ENCODE data around the gene RPL29. TPM values are rescaled to one million over a fixed set of nuclear protein-coding genes. Genes with fewer than 3 reads are reported as not detected.

Gene RPL29
- total and polyA plus RNA-seq, 2 of the 13 experiments (the other 11 are each of a cell fraction or from before 2014, with no cell fraction given): 1,348 to 2,263 TPM

- no peak for TF ChIP-seq CBX2 (IDR thresholded peaks at IDR 0.05; ENCODE audit: low read depth, low read length)
- no peak for TF ChIP-seq CBX2 (CRISPR knock-in tag; IDR thresholded peaks at IDR 0.05; ENCODE audit: low read depth)
- peak; percentile 92; the same call in 1 of the 2 replicates for TF ChIP-seq STAT5B (CRISPR knock-in tag; IDR thresholded peaks at IDR 0.05)
- TF ChIP-seq TMF1 (CRISPR knock-in tag; IDR thresholded peaks at IDR 0.05; ENCODE audit: low read depth): peak; percentile 65; the same call in 1 of the 2 replicates
- peak; percentile 70 for TF ChIP-seq ZNF263 (CRISPR knock-in tag; IDR thresholded peaks at IDR 0.05)
- peak; percentile 84 for TF ChIP-seq PHF21A (CRISPR knock-in tag; IDR thresholded peaks at IDR 0.05)
- peak; percentile 86 for TF ChIP-seq ZNF547 (CRISPR knock-in tag; IDR thresholded peaks at IDR 0.05)
- peak; percentile 72 for TF ChIP-seq TBX2 (CRISPR knock-in tag; IDR thresholded peaks at IDR 0.05; ENCODE audit: borderline replicate concordance)
- peak; percentile 94 for TF ChIP-seq ERF (CRISPR knock-in tag; IDR thresholded peaks at IDR 0.05)
- TF ChIP-seq SIN3A (IDR thresholded peaks at IDR 0.05; ENCODE audit: borderline replicate concordance, low read depth, low read length): peak; percentile 95
- TF ChIP-seq ZNF256 (CRISPR knock-in tag; conservative IDR thresholded peaks at IDR 0.05): peak; percentile 81; the same call in 1 of the 2 replicates
- TF ChIP-seq ZNF382 (CRISPR knock-in tag; IDR thresholded peaks at IDR 0.05; ENCODE audit: borderline replicate concordance): no peak
- no peak for TF ChIP-seq NPAS2 (CRISPR knock-in tag; IDR thresholded peaks at IDR 0.05; ENCODE audit: borderline replicate concordance)
- TF ChIP-seq PRDM4 (CRISPR knock-in tag; IDR thresholded peaks at IDR 0.05; ENCODE audit: borderline replicate concordance): no peak
- no peak for TF ChIP-seq ZNF572 (CRISPR knock-in tag; IDR thresholded peaks at IDR 0.05)
- TF ChIP-seq ZBTB44 (CRISPR knock-in tag; IDR thresholded peaks at IDR 0.05): no peak
- 0 out of 2 replicates have a peak, but pooled peaks have one; percentile 86 for TF ChIP-seq SNAPC2 (CRISPR knock-in tag; IDR thresholded peaks at IDR 0.05)
- TF ChIP-seq ZNF280D (CRISPR knock-in tag; IDR thresholded peaks at IDR 0.05): no peak
- TF ChIP-seq ISL2 (CRISPR knock-in tag; IDR thresholded peaks at IDR 0.05): peak; percentile 89
- peak; percentile 60; the same call in 1 of the 2 replicates for TF ChIP-seq SKIL (CRISPR knock-in tag; IDR thresholded peaks at IDR 0.05; ENCODE audit: borderline replicate concordance)
Observed at GRCh38 chr3:51995346-51996163, at the start of gene RPL29 (continued).

All from HepG2 (cell line).